Omental fat pad (tissue), 4 donors: ENCODE results near the gene CCDC85B. TPM values are rescaled to one million over a fixed set of nuclear protein-coding genes. Genes with fewer than 3 reads are reported as not detected.
A peak's percentile ranks its signal among the peaks of the same experiment; 100 is the strongest.

Experiments
- ATAC-seq: fragments of 150-250 bp; one replicate; pipeline ENCODE4 v1.9.1; 2016; ENCODE audit warnings: mild to moderate bottlenecking, moderate library complexity; ENCODE audit not compliant: low FRiP score
- DNase-seq: peaks from one replicate; pipeline ENCODE4 v3.0.0-alpha.2; 2019; ENCODE audit warnings: low spot score
- CTCF ChIP-seq, 3 donors: fragments of 450-650 bp; IDR thresholded peaks; one replicate each; pipeline ENCODE4 v1.5.1; 2016 to 2017; ENCODE audit warnings: antibody characterized with exemption in 3 of 3, mild to moderate bottlenecking in 3 of 3, moderate library complexity in 2 of 3
- total RNA-seq, 4 donors: library from RNA; depleted of rRNA; stranded (reverse); fragments of >200 nt; gene quantifications; one replicate each; pipeline ENCODE4 v1.1.0, GENCODE V29; 2016

Gene CCDC85B
- total RNA-seq, 4 donors from 2014 or later, result 40.2 to 85.9 (median 59.4) TPM

GRCh38 chr11:65880844-65881421, 9.5 kb upstream of the CCDC85B start:
- no peak for TF ChIP-seq CTCF (IDR thresholded peaks at IDR 0.05)
- no peak for ATAC-seq

GRCh38 chr11:65882120-65883057, 8.1 kb upstream of the CCDC85B start:
- TF ChIP-seq CTCF (IDR thresholded peaks at IDR 0.05), result no peak
- DNase-seq (no peak), ATAC-seq (no peak)

More at GRCh38 chr11:65880844-65881421, 9.5 kb upstream of the CCDC85B start:
- no peak for DNase-seq

- no peak for TF ChIP-seq CTCF (IDR thresholded peaks at IDR 0.05)
- ATAC-seq (no peak), DNase-seq (no peak)
Measured at GRCh38 chr11:65883058-65883761, 7.3 kb upstream of the CCDC85B start.

GRCh38 chr11:65883786-65884715, 6.4 kb upstream of the CCDC85B start:
- ATAC-seq, result no peak
- DNase-seq, result no peak
- no peak for TF ChIP-seq CTCF (IDR thresholded peaks at IDR 0.05)

GRCh38 chr11:65884716-65885092, 5.8 kb upstream of the CCDC85B start:
- no peak for ATAC-seq
- peak in 2 of 3 donors; percentile 89 to 98 for TF ChIP-seq CTCF (IDR thresholded peaks at IDR 0.05)
- DNase-seq, result no peak

- no peak for TF ChIP-seq CTCF (IDR thresholded peaks at IDR 0.05)
- no peak for DNase-seq
- ATAC-seq, result no peak
Measured at GRCh38 chr11:65885231-65885630, 5.2 kb upstream of the CCDC85B start.
